Erythroblast (primary cell): ENCODE data around the gene LACRT.

Experiments
- GATA1 ChIP-seq: IDR thresholded peaks from 2 replicates; pipeline ENCODE4 v1.6.1; 2011; ENCODE audit warnings: low read depth, mild to moderate bottlenecking, control low read depth, low read length, moderate library complexity
- POLR2A ChIP-seq: IDR thresholded peaks from 2 replicates; pipeline ENCODE4 v1.6.1; 2011; ENCODE audit warnings: mild to moderate bottlenecking, low read length

DNA sequence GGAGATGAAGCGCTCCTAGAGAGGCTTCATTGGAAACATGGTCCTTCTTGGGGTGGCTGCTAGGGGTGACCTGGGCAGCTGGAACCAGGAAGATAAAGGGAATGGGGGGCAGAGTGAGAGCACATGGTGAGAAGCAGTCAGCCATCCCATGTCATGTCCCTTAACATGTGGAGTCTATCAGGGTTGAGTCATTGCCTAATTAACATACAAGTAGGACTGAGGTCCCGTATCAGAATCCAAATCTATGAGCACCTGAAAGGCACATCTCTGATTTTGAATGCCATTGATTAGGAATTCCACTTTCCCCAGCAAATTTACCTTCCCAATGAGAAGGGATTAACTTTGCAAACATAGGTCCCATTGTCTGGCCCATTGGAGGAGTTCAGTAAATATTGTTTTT is 25.9 kb downstream of the LACRT start:
- no peak for TF ChIP-seq POLR2A
- no peak for TF ChIP-seq GATA1
